ENCODE measurements around the gene FLRT1.

DNA sequence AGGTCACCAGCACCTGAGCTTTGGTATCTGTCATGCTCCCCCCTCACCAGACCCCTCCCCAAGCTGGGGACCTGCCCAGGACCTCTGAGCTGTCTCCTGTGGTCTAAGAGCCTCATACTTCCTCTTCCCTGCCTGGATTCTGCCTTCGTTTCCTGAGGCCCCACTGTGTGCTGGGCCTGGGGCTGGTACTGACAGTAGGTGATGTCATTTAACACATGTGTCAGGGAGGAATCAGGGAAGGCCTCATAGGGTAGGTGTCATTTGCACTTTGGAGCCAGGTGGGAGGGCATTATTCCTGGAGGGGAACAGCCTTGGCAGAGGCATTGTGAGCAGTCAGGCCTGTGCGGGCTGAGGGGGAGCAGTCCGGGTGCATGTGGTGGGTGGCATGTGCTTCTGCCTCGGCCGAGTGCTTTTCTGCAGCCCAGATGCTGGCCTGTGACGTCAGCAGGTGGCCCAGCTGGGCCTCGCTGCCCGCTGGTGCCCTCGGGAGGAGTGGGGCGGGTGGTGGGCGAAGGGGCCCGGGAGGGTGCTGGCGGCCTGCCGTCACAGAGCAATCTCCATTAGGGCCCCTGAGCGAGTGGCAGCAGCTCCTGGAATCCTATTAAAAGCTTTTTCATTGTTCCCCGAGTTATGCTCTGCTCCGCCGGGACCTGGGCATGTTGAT lies 9.1 kb downstream of the FLRT1 start:
- no peak for TF ChIP-seq MAX (IDR thresholded peaks at IDR 0.05)
- TF ChIP-seq, protein P1, sequence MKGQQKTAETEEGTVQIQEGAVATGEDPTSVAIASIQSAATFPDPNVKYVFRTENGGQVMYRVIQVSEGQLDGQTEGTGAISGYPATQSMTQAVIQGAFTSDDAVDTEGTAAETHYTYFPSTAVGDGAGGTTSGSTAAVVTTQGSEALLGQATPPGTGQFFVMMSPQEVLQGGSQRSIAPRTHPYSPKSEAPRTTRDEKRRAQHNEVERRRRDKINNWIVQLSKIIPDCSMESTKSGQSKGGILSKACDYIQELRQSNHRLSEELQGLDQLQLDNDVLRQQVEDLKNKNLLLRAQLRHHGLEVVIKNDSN (IDR thresholded peaks at IDR 0.05), result no peak
- TF ChIP-seq ZBTB7A (IDR thresholded peaks at IDR 0.05; ENCODE audit: low read depth), result no peak
- no peak for TF ChIP-seq EP300 (IDR thresholded peaks at IDR 0.05; ENCODE audit: borderline replicate concordance)
- no peak for TF ChIP-seq CREB1 (IDR thresholded peaks at IDR 0.05; ENCODE audit: low read depth)
- TF ChIP-seq CEBPB (IDR thresholded peaks at IDR 0.05), result no peak
- TF ChIP-seq RAD21 (IDR thresholded peaks at IDR 0.05; ENCODE audit: low read depth), result no peak
- no peak for TF ChIP-seq EGR1 (IDR thresholded peaks at IDR 0.05)
- TF ChIP-seq NFIC (IDR thresholded peaks at IDR 0.05), result no peak
- TF ChIP-seq, protein P2, sequence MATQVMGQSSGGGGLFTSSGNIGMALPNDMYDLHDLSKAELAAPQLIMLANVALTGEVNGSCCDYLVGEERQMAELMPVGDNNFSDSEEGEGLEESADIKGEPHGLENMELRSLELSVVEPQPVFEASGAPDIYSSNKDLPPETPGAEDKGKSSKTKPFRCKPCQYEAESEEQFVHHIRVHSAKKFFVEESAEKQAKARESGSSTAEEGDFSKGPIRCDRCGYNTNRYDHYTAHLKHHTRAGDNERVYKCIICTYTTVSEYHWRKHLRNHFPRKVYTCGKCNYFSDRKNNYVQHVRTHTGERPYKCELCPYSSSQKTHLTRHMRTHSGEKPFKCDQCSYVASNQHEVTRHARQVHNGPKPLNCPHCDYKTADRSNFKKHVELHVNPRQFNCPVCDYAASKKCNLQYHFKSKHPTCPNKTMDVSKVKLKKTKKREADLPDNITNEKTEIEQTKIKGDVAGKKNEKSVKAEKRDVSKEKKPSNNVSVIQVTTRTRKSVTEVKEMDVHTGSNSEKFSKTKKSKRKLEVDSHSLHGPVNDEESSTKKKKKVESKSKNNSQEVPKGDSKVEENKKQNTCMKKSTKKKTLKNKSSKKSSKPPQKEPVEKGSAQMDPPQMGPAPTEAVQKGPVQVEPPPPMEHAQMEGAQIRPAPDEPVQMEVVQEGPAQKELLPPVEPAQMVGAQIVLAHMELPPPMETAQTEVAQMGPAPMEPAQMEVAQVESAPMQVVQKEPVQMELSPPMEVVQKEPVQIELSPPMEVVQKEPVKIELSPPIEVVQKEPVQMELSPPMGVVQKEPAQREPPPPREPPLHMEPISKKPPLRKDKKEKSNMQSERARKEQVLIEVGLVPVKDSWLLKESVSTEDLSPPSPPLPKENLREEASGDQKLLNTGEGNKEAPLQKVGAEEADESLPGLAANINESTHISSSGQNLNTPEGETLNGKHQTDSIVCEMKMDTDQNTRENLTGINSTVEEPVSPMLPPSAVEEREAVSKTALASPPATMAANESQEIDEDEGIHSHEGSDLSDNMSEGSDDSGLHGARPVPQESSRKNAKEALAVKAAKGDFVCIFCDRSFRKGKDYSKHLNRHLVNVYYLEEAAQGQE (IDR thresholded peaks at IDR 0.05; ENCODE audit: low read depth), result no peak
- no peak for TF ChIP-seq TCF12 (IDR thresholded peaks at IDR 0.05; ENCODE audit: low read depth)
- no peak for TF ChIP-seq TEAD4 (IDR thresholded peaks at IDR 0.05)
- TF ChIP-seq YY1 (IDR thresholded peaks at IDR 0.05; ENCODE audit: low read depth), result no peak

Measured in Ishikawa (cell line).